Measurements from ENCODE around the gene HNF4A.
"Not testable (repeated sequence)": the region's sequence is repeated elsewhere in the genome, so short reads cannot be mapped to it uniquely, and the experiment has no call there.

Gene HNF4A

DNA sequence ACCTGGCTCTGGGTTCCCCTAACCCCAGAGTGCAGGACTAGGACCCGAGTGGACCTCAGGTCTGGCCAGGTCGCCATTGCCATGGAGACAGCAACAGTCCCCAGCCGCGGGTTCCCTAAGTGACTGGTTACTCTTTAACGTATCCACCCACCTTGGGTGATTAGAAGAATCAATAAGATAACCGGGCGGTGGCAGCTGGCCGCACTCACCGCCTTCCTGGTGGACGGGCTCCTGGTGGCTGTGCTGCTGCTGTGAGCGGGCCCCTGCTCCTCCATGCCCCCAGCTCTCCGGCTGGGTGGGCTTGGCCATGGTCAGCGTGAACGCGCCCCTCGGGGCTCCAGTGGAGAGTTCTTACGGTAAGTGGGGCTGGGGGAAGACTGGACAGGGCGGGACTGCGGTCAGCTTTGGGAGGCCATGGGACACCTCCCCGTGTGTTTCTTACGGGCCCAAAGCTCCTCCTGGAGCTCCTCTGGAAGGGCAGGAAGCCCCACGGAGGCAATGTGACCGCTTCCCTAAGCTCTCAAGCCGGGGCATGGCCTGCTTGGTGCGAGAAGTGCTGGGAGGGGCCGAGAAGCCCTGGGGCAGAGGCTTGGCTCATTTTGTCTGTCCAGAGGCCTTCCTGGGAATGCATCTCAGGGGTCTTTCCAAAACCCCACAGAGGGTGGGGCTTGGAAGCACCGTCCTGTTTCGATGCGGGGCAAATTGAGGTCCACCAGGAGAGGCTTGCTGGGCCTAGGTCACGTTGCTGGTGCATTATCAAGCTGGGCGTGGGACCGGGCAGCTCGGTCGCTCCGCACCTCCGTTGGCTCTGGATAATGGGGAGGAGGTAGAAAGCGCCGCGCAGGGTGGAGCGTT, at the start of gene HNF4A:
HNF4A (plus strand) TSS at position 202 of the 855 bp plus-strand sequence; CDS start at position 308, 106 bp downstream.
- DNase-seq: no peak

DNA sequence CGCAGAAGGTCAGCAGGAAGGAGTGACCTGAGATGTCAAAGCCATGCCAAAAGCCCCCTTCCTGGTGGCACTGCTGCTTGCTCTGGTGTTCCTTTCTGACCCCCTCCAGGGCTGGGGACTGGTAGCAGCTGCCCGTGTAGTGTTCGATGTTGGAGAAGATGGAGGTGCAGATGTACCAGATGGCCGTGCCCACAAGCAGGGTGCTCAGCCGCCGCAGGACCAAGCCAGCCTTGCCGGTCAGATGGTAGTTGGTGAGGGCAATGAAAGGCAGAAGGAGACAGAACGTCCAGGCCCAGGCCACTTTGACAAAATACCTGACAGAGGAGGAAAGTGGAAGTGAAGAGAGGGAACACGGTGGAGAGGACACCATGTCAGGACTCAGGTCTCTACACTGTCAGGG, 48.6 kb upstream of the HNF4A start:
- no peak for DNase-seq

DNA sequence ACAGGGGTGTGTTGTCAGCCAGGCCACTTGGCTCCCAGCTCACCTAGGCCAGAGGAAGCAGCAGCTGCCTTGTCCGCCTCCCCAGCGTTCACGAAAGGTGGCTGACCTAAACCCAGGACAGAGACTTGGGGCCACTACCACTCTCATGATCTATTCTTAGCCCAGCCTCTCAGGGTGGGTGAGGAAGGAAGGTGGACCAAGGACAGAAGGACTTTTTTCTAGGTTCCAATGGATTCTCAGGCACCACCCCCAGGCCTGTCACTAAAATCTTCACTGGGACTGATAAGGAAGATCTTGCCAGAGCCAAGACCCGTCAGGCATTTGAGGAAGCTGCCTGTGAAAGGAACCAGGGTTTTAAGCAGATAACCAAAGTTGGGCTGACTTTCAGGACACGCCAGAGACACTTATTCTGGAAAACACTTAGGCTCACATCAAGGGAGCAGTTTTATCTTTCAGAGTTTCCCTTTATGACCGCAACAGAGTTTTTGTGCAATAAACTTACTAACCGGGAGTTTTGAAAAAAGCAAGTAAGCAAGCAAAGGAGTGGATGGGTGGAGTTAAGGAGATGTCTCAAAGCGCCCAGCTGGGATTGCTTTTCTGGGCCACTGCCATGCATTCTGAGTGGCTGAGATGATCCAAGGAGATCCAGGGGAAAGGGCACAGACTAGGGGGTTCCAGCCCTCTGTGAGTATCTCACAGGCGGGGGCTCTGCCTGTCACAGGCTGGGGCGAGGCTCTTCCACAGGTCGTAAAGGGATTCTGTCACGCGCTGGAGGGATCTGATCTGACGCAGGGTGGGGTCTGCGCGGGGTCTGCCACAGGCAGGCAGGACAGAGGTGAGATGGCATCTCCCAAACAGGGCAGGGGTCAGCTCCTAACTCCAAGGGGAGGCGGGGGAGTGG, 45.5 kb upstream of the HNF4A start:
- no peak for DNase-seq

- peak; percentile 97 for DNase-seq
Observed at GRCh38 chr20:44310664-44311639, 44.5 kb upstream of the HNF4A start, which contains the start of gene FITM2. Gene FITM2 (minus strand): TSS chr20:44311202. CDS start chr20:44311148, 54 bp downstream.

GRCh38 chr20:44314870-44315269, 40.6 kb upstream of the HNF4A start:
- DNase-seq: no peak

- no peak for DNase-seq
Observed at GRCh38 chr20:44319839-44320422, 35.6 kb upstream of the HNF4A start.

- no peak for DNase-seq
Observed at GRCh38 chr20:44324343-44324742, 31.2 kb upstream of the HNF4A start.

DNA sequence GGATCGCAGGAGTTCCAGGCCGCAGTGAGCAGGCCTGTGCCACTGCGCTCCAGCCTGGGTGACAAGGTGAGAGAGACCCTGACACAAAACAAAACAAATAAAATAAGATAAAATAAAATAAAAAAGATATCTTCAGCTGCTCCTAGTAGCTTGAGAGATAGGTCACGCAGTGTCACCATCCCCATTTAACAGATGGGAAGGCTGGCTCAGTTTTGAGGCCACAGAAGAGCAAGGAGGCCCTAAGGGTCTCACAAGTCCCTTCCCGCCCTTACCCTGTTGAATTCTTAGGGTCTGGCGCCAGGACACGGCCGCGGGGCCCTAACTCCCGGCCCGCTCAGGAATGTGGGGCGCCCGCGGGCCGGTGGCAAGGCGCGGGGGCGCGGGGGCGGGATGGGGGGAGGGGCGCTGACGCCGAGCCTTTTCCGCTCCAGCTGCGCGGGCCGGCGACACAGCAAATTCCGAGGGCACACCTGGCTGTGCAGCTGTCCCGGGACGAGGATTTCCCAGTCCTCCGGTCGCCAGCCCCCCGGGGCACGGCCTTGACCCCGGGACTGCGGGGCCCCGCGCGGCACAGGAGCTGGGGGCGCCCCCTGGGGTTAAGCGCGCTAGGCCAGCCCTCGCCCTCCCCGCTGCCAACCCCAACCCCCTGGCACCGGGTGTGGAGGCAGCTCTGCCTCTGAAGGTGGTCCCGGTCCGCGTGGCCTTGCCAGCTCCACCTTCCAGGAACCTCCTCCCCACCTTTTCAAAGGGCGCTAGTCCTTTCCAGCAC, 28.9 kb upstream of the HNF4A start:
- DNase-seq: no peak

DNA sequence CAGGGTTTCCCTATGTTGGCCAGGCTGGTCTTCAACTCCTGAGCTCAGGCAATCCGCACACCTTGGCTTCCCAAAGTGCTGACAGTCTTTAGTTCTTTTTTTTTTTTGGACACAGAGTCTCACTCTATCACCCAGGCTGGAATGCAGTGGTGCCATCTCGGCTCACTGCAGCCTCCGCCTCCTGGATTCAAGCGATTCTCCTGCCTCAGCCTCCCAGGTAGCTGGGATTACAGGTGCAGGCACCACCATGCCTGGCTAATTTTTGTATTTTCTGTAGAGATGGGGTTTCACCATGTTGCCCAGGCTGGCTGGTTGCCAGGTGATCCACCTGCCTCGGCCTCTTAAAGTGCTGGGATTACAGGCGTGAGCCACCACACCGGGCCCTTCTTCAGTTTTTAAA, 27.8 kb upstream of the HNF4A start:
- not testable (repeated sequence) for DNase-seq

DNA sequence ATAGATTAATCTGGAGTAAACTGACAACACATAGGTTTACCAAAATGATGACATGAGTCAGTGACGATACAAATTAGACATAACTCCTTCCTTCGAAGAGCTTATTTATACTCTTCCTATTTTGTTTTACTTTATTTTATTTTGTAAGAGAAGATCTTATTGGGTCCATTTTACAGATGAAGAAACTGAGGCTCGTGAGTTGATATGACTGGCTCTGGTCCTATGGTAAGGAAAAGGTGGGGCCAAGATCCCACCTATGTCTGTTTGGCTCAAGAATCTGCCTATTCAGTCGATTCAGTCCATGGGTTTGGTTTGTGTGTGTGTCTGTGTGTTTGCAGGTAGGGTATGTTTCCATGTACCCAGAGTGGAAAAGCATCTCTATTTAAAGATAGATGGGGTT, 27.1 kb upstream of the HNF4A start:
- DNase-seq: no peak

GRCh38 chr20:44331201-44331600, 24.3 kb upstream of the HNF4A start:
- no peak for DNase-seq

- DNase-seq: no peak
Observed at GRCh38 chr20:44334306-44334705, 21.2 kb upstream of the HNF4A start.

DNA sequence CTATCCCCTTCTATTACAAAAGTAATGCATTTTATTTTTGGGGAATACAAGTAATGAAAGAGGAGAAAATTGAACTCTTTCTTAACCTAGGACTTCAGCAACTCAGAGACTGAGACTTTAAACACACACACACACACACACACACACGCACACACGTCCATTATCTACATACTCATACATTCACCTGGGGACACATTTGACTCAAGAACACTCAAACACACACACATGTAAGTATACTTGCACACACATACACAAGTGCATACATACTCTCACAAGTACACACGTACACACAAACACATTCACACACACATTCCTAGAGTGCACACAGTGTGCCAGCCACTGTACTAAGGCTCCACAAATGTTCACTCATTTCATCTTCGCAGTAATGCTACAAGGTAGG, 20.8 kb upstream of the HNF4A start:
- no peak for DNase-seq

DNA sequence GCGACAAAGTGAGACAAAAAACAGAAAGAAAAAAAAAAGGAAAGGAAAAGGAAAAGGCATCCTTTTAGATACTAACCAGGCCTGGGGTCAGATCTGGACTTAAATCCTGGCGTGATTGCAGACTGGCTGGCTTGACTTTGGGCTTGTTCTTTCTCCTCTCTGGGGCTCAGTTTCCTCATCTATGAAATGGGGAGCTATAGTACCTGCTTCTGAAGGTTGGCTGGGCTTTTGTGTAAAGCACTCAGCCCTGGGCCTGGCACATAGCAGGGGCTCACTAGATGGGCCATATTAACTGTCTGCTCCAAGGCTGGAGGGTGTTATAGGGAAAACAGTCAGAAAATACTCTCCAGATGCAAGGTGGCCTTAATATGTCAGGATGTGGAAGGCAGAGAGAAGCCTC, 19.8 kb upstream of the HNF4A start:
- DNase-seq: no peak

DNA sequence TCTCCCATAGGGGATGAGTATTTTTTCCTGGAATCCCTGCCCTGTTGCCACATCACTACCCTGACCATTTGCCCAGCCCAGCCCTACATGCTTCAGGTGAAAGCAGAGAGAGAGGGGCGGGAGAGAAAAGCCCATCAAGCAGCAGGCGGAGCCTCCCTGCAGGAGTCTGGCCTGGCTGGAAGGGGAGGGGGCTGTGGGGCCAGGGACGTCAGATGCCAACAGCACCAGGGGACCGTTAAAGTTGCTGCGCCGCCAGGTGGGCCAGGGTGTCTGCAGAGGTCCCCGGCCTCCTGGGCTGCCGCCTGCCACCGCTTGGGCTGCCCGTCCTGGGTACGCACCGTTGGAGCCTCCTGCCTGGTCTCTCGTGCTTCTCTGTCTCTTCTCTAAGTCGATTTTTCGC, 19.4 kb upstream of the HNF4A start:
- no peak for DNase-seq

GRCh38 chr20:44336725-44337380, 18.6 kb upstream of the HNF4A start, which contains the start of gene R3HDML:
Gene R3HDML (plus strand): TSS chr20:44337043. CDS start chr20:44337158, 115 bp downstream.
- no peak for DNase-seq

- no peak for DNase-seq
Observed at GRCh38 chr20:44342248-44342647, 13.3 kb upstream of the HNF4A start.

GRCh38 chr20:44343162-44343675, 12.3 kb upstream of the HNF4A start:
- DNase-seq: no peak

GRCh38 chr20:44344723-44345122, 10.8 kb upstream of the HNF4A start:
- no peak for DNase-seq

DNA sequence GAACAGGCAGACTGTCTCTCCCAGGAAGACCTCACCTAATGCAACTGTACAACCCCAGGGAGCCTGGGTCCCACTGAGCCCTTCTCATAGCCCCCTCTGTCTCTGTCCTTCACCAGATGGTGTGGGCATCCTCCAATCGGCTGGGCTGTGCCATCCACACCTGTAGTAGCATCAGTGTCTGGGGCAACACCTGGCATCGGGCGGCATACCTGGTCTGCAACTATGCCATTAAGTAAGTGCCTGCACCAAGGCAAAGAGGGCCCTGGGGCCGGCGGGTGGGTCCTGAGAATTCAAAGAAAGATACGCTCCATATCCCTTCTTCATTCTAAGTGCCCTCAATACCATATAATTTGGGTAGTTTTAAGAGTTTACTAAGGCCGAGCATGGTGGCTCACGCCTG, 10.4 kb upstream of the HNF4A start:
- DNase-seq: no peak

Measured in CD4-positive, alpha-beta T cell treated with Interleukin-4 for 4 hours (primary cell).